GM19438 (cell line): ENCODE measurements around the gene PRKG1.
"Not testable (repeated sequence)": the region's sequence is repeated elsewhere in the genome, so short reads cannot be mapped to it uniquely, and the experiment has no call there.

Experiments used
- ATAC-seq: cut with Tn5 transposase; IDR thresholded peaks from one replicate; pipeline ENCODE4 v1.9.1; 2021; ENCODE audit warnings: low read depth; ENCODE audit not compliant: unreplicated experiment

The PRKG1 gene

GRCh38 chr10:51168086-51168815 lies 94.0 kb downstream of the PRKG1 start:
- no peak for ATAC-seq

GRCh38 chr10:51169111-51169510 lies 94.8 kb downstream of the PRKG1 start:
- ATAC-seq: no peak

GRCh38 chr10:51170518-51171245 lies 96.4 kb downstream of the PRKG1 start:
- ATAC-seq: no peak

- ATAC-seq: no peak
These were observed 97.7 kb downstream of the PRKG1 start for GRCh38 chr10:51171946-51172345.

GRCh38 chr10:51176976-51177695 lies 102.8 kb downstream of the PRKG1 start:
- no peak for ATAC-seq

GRCh38 chr10:51178634-51179033 lies 104.3 kb downstream of the PRKG1 start:
- no peak for ATAC-seq

GRCh38 chr10:51180141-51180540 lies 105.9 kb downstream of the PRKG1 start:
- no peak for ATAC-seq

- ATAC-seq: no peak
These were observed 109.5 kb downstream of the PRKG1 start for GRCh38 chr10:51183783-51184182.

- ATAC-seq: no peak
These were observed 112.1 kb downstream of the PRKG1 start for GRCh38 chr10:51186361-51186760.

- no peak for ATAC-seq
These were observed 113.7 kb downstream of the PRKG1 start for GRCh38 chr10:51188008-51188407.

GRCh38 chr10:51188866-51189265 lies 114.6 kb downstream of the PRKG1 start:
- no peak for ATAC-seq

- ATAC-seq: no peak
These were observed 122.4 kb downstream of the PRKG1 start for GRCh38 chr10:51196508-51197175.

GRCh38 chr10:51198170-51198569 lies 123.9 kb downstream of the PRKG1 start:
- ATAC-seq: no peak

- ATAC-seq: no peak
These were observed 127.7 kb downstream of the PRKG1 start for GRCh38 chr10:51201947-51202346.

- ATAC-seq: no peak
These were observed 129.1 kb downstream of the PRKG1 start for GRCh38 chr10:51203359-51203758.

GRCh38 chr10:51204066-51204465 lies 129.8 kb downstream of the PRKG1 start:
- no peak for ATAC-seq

GRCh38 chr10:51204701-51205100 lies 130.4 kb downstream of the PRKG1 start:
- no peak for ATAC-seq

GRCh38 chr10:51206500-51206899 lies 132.2 kb downstream of the PRKG1 start:
- ATAC-seq: no peak

GRCh38 chr10:51212937-51213336 lies 138.7 kb downstream of the PRKG1 start:
- not testable (repeated sequence) for ATAC-seq

- ATAC-seq: no peak
These were observed 140.2 kb downstream of the PRKG1 start for GRCh38 chr10:51214207-51215196.
